Measurements from ENCODE around the gene HSPB7.
"Not testable (repeated sequence)": the region's sequence is repeated elsewhere in the genome, so short reads cannot be mapped to it uniquely, and the experiment has no call there.

The HSPB7 gene

DNA sequence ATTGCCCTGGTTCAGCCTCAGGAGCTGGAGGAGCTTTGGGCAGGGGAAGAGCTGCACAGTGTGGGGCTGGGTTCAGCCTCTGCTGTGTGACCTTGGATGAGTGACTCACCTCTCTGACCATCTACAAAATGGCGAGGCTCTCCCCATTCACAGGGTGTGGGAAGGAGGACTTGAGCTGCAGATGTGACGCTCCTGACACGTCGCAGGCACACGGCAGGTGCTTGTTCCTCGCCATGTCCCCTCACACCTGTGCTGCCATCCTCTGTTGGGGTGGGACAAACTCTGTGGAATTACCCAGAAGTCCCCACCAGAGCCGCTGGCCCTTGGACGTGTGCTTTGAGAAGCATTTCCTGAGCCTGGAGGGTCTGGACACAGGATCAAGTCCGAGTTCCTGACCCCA lies 3.0 kb upstream of the HSPB7 start:
- DNase-seq = not testable (repeated sequence)

DNA sequence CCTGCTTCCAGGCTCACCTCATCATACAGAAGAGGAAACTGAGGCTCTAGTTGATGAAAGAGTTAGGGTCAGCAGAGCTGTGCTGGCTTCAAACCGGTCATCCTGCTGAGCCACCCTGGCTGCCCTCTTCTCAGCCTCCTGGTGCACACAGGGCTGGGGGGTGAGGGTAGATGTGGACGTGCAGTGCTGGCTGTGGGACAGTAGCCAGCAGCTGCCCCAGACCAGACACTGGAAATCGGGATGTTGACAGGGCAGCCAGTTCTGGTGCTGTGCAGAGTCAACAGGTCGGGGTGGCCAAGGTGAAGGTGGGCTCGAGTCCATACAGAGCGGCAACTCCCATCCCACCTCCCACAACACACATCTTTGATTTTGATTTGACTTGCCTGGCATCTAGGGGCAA lies 2.5 kb upstream of the HSPB7 start:
- no peak for DNase-seq

DNA sequence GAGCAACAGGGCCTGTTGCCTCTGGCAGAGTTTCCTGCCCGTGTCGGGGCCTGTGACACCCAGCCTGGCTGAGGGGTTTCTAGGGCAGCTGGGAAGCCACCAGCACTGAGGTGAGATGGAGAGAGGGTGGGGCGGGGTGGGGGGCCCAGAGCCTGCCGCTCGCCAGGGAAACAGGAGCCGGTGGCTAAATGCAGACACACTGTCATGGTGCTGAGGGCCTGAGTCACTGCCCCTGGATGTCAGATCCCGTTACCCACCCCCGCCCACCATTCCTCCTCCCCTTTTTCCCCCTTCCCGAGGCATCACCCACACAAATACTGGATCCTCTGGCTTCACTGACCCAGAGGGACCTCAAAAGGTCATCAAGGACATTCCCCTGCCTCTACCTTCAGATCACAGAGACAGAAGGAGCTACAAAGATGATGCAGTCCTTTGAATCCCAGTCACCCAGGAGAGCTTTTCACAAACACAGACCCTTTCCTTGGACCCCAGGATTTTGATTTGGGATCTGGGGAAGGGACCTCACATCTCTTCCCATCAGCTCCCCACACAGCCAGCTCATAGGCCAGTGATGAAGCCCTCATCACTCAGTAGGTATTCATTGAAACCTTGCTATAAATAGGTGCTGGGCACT lies 1.9 kb upstream of the HSPB7 start:
- DNase-seq = no peak

DNA sequence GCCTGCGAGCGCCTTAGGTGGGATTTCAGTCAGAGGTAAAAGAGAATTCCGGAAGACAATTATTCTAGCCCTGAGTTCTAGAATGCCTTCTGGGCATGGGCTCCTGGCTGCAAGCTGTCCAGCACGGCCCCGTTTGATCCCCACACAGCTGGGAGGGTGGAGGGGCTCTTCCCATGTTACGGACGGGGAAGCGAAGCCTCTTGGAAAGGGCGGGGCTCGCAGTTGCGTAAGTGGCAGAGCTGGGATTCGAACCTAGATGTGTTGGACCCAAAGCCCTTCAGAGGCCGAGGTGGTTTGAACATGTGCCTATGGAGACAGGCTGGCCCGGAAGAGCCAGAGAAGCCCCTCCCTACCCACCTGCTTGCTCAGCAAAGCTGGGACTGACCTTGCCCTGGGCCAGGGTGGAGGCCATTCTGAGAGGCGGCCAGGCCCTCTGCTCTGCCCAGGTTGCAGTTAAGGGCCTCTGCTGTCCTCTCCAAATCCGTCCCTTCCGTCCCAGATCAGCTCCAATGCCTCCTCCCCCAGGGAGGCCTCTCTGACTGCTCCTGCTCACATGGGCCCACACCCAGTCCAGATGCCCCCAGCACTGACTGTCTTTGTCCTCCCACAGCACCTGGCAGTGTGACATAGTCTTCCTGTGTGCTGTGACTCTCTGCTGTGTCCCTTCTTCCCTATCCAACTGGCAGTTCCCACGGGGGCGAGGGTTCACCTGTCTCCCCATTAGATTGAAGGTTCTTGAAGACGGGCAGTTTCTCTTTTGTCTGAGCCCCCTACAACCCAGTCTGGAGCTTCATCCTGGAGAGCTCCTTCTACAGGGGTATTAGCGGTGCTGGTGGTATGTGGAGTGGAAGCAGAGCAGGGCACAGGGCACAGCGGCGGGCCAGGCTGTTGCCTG lies 1.2 kb upstream of the HSPB7 start:
- DNase-seq = no peak

DNA sequence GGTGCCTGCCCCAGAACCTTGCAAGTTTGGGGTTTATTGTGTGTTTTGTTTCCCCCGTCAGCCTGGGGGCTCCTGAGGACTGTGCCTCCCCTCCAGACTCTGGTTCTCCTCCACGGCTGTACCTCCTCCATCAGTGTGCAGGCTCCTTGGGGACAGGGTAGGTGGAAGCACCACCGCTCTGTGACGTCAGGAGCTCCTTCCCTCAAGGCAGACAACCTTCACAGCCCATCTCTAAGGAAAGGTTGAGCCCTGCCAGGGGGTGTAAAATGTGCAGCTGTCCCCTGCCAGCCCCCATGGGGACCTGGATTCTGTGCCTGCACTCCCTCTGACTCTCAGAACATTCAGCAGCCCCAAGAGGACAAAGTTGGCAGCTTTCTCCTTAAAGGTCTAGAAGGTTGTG lies 465 bp upstream of the HSPB7 start:
- no peak for DNase-seq

DNA sequence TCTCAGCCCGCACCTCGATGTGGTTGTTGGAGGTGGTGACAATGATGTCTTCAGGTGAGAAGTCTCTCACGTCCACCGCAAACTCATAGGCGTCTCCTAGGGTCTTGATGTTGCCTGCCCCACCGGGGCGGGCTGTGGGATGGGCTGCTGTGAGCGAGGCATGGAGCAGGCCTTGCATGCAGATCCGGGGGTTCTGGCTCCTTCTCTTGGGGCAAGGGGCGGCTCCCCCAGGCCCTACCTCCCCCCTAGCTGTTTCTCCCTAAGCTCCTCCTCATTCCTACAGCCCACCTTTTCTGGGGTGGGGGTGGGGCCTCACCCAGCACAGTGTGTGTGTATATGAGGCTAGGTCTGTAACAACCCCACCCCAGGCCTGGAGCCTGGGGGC lies 775 bp downstream of the HSPB7 start:
- DNase-seq = no peak

DNA sequence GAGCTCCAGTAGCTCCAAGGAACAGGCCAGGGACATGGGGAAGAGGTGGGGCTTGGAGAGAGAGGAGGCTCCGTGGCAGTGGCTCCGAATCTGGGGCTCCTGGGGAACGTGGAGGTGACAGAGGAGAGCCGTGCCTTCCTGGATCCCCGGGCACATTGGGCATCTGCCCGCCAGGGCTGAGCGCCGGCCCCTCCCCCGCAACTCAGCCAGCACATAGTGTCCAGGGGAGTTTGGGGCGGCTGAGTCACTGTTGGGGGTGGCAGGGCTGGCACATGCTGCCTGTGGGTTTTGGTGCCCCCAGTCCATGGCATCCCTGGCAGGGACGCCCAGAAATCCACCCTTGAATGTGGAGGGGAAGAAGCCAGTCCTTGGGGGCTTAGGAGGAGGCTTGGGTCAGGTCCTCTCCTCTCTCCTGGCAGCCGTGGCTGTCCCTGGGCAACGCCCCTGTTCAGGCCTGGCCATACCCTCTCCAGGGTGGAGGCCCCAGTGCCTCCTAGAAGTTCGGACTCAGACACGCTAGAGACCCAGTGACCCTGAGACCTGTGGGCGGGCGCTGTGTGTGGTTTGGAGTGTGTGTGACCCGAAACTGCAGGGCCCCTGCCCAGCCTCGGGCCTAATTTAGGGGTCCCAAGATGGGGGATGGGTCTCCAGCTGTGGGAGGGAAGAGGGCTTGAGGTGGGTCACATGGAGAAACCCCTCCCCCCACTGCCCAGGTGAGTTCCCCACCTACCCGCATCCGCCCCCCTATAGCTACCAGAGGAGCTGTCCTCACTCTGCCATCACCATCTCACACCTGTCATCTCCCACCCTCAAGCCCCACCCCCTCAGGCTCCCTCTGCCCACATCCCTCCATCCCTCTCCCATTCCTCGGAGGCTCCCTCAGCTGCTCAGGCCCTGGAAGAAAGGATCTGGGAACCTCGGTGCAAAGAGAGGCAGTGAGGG lies 1.6 kb downstream of the HSPB7 start:
- DNase-seq = no peak

DNA sequence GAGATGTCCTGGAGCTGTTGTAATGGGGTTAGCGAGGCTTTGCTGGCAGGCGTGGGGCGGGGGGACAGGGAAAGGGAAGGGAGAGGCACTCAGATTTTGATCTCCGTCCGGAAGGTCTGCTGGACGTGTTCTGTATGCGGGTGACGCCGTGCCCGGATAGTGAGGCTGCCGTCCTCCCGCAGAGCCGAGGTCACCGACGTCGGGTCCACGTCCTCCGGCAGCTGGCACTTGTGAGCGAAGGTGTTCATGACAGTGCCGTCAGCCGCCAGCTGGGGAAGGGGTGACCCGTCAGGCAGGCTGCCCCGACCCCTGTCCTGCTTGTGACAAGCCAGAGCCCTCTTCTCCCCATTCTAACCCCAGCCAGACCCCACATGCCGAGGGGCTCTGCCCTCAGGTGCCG lies 2.4 kb downstream of the HSPB7 start:
- DNase-seq = no peak

DNA sequence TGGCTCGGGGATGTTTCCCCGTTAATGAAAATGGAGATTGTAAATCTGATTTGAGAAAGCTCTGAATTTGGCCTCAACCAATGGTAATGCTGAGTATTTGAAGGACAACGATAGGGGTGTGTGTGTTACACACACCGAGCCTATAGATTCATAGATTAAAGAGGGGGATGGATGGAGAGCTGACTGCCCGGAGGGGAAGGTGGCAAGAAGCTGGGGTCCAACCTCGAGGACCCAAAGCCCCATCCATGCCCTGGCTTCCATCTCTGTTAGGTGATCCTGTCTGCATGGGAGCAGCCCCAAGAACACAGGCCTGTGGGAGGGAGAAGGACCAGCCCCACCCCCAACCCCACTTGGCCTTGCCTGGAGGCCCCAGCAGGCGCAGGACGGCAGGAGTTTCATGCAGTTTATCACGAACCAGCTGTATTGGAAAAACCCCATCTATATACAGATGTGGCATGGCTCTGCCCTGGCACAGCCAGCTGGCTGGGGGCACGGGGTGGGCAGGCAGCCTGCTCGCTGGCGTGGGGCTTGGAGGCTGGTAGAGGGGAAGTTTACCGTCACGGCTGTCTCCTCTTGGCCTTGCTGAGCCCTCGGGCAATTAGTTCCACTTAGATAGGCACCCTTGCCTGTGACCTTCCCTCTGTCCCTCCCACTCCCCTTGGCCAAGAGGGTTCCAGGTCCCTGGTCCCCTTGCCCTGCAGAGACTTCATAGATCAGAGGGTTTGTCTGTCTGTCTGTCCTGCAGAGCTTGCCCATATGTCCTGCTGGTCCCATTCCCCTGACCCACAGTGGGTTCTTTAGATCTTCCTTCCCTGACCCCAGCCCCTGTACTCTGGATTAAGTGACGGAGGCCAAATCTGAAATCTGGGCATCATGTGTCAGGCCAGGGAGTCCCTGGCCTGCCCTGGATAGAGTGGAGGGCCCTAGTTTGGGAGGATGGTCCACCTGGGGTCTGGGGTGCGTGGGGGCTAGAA lies 3.0 kb downstream of the HSPB7 start:
- DNase-seq = no peak

DNA sequence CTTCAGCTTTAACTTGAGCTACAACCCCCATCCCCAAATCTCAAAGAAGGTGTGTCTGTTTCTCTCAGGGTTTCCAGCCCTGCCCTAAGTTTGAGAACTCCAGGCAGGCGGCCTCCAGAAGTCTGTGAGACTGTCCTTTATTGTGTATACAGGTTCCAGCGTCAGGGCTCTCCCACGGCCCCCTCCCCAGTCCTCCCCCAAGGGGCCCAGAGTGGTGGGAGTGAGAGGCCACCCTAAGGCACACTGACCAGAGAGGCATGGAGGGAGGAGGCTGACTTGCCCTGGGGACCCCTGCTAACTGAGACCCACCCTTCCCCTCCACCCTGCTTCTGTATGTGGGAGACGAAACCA lies 4.0 kb downstream of the HSPB7 start:
- no peak for DNase-seq

DNA sequence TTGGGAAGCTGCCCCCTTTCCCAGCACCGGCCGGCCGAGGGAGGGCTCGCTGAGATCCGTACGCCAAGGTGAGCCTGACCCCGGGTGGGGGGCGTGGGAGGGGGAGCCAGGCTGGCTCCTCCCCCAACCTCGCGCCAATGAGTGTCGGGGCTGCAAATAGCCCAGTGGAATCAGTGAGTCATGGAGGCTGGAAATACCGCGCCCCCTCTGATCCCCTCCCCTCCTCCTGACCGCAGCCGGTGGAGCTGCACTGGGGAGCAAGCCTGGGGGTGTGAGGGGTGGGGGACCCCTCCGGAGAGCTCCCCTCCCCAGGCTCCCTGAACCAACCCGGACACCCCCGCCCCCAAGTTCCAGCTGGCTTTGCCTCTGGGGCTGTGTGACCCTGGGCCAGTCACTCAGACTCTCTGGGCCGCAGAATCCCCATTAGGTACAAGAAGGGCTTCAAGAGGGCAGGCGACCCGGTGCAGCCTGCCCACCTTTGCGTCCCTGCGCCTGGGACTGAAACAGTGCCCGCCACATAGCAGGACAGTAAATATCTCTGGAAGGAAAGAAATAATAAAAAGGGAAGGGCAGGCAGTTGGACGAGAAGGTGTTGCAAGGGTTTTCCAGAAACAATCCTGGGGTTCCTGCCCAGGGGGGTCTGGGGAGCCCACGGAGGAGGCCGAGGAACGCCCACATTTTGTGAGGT lies 4.5 kb downstream of the HSPB7 start:
- no peak for DNase-seq

DNA sequence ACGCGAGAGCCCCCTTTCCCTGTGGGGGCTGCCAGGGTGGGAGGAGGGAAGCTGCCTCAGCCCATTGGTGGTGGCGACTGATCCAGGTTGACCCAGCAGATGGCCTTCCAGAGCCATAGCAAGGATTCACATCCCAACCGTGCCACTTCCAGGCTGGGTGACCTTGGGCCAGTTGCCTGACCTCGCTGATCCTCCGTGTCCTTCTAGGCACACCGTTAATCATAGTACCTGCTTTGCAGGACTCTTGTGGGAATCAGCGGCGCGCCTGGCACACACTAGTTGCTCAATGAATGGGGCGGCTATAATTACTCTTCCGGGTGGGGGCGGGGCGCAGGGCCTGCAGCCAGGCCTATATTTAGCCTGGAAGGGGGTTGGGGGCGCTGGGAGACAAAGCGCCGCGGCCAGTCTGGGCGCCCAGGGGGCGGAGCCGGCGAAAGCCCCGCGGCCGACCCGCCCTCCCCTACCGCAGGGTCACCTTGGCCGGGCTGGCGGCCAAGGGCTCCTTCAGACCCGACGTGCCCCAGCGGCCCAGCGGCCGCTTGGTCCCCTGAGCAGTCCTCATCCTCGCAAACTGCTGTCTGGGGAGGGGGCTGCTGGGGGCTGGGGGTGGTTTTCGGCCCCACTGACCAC lies 5.1 kb downstream of the HSPB7 start:
- no peak for DNase-seq

DNA sequence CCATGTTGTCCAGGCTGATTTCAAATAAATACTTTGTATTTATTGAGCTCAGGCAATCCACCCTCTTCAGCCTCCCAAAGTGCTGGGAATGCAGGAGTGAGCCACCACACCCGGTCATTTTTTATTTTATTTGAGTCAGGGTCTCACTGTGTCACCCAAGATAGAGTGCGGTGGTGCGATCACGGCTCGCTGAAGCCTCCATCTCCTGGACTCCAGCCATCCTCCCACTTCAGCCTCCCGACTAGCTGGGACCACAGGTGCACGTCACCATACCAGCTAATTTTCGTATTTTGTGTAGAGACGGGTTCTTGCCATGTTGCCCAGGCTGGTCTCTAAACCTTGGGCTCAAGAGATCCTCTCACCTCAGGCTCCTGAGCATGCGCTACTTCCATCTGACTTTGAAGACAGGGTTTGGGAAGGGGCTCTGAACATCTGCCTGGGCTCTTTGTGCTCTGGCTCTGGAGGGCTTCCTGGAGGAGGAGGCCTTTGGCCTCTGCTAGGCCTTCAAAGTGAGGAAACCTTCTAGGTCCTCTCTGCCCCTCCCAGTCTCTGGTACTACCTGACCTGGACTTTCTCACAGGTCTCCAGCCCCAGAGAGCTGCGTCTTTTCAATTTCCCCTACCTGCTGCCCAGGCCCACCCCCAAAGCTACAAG lies 5.8 kb downstream of the HSPB7 start:
- no peak for DNase-seq

DNA sequence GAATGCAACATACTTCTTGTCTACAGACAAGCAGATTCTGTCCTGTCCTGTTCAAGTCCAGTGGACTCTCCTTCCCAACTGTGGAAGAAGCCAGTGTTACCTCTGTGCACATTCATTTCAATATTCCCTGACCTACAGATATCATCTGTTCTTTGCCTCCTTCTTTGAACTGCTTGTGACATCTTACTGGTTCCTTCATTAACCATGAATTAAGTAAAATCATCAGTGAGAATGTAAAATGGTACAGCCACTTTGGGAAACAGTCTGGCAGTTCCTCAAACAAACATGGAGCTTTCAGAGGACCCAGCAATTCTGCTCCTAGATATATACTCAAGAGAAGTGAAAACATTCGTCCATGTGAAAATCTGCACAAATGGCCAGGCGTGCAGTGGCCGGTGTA lies 7.0 kb downstream of the HSPB7 start:
- no peak for DNase-seq

DNA sequence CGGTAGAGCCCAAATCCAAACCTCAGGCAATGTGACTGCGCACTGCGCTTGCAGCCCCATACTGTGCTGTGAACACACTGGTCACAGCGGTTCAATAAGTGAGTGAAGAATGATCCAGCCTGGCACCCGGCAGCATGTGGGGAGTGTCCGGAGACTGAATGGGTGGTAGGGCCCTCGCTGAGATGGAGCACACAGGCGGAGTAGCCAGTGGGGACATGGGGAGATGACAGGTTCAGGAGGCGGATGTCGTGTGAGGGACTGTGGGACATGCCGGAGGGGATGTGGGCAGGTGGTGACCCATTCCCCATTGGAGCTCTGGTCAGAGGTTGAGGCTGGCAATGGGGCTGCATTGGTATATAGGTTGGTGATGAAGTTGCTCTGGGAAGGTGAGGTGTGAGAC lies 8.2 kb downstream of the HSPB7 start:
- no peak for DNase-seq

DNA sequence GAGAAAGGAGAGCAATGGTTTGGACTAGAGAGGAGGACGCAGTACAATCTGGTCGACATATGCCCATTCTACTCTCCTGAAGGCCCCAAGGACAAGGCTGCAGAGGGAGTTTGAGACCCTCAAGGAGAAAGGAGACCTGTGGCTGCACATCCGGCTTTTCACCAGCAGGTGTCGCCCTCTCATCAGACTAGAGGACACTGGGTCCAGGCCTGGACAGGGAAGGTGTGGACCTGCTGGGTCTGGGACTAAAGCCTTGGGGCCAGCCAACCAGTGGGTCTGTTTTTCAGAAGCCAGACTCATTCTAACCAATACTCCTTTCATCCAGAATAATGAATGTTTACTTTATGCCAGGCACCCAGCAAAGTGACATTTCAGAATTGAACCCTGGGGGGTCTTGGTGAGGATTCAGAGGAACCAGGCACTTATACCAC lies 8.8 kb downstream of the HSPB7 start:
- DNase-seq = no peak

DNA sequence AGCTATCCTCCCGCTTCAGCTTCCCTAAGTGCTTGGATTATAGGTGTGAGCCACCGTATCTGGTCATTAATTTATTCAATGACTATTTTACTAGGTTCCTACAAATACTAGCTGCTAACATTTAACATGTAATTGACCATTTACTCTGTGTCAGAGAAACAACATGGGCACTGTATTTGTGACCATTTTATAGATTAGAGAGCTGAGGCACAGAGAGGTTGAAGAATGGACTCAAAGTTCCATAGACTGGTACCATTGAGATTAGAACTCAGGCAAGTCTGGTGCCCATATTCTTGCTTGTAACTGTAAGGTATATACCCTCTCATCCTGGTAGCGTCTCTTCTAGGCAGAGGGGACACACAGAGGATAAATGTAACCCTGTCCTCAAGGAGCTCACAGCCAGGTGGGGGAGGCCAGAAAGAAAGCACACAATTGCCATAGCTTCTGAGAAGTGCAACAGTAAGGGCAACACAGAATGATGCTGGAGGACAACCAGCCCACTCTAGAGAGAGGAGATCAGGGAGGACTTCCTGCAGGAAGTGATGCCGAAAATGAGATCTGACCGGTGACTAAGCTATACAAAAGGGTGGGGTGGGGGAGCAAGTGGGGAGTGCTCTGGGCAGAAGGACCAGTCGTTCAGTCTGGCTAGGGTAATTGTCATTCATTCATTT lies 10.0 kb downstream of the HSPB7 start:
- DNase-seq = no peak

DNA sequence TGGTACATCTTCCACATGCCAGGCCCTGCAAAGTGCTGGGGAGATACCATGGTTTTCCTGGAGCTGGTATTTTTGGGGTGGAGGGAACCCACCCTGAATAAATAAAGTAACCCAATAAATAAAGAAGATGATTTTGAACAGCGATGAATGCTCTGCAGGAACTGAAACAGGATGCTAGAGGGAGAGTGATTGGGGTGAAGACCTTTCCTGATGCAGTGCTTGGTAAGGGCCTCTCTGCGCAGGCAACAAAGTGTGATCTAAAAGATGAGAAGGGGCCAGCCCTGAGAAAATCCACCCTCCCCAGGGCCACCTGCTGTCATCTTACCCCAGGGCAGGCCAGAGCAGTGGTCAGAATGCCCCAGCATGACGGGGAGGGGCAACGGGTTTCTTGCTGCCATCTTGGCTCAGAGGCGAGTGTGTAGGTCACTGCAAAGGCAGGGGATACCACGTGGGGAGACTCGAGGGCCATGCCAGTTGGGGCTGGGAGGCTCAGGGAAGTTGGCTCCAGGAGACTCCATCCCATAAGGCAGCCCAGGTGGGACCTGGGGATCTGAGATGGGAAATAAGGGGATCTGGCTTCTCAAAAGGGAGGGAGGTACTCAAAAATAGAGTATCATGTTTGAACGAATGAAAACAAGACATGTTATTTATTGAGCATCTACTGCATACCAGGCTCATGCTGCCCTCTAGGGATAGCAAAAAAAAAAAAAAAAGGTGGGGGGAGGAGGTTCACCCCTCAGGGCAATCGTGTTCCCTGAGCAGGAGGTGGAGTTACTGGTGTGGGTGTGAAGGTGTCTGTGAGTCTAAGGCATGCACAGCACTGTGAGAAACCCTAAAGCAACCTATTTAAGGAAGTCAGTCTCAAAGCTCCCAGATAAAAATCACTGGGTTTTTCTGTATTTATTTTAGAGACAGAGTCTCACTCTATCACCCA lies 11.0 kb downstream of the HSPB7 start:
- DNase-seq = no peak

DNA sequence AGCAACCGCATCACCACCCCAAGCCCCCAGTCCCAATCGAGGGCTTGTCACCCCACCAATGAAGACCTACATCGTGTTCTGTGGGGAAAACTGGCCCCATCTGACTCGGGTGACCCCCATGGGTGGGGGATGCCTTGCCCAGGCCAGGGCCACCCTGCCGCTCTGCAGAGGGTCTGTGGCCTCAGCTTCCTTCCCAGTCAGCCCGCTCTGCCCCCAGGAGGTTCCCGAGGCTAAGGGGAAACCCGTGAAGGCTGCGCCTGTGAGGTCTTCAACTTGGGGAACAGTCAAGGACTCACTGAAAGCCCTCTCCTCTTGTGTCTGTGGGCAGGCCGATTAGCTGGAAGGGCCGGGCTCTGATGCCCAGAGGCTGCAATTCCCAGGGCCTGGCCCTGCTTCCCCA lies 11.8 kb downstream of the HSPB7 start:
- DNase-seq = no peak
